Endometrial microvascular endothelial cells (primary cell): ENCODE results near the gene IL10. TPM values are rescaled to one million over a fixed set of nuclear protein-coding genes. Genes with fewer than 3 reads are reported as not detected.

Experiments
- in situ Hi-C: cut with HindIII; loops from 2 replicates; pipeline ENCODE4 v1.10.0; 2017; ENCODE audit warnings: low sequenced_read_pairs, low pct_unique_long_range_greater_than_20kb; ENCODE audit errors: inconsistent ontology term
- total RNA-seq: library from RNA; depleted of rRNA; stranded (reverse); fragments of >200 nt; gene quantifications from one replicate; pipeline ENCODE4 v1.2.3, GENCODE V29; 2015; ENCODE audit errors: inconsistent ontology term

IL10 gene
- total RNA-seq = not detected

- in situ Hi-C loops = no loop called here
These were observed at the start of gene IL10 for GRCh38 chr1:206772243-206772937. Gene IL10 (minus strand): TSS chr1:206772494. CDS start chr1:206772435, 59 bp downstream.

GRCh38 chr1:206821493-206821892 is 49.2 kb upstream of the IL10 start:
- in situ Hi-C loops = no loop called here

- in situ Hi-C loops = no loop called here
These were observed 44.3 kb upstream of the IL10 start for GRCh38 chr1:206816390-206817287.

- in situ Hi-C loops = no loop called here
These were observed 42.5 kb upstream of the IL10 start for GRCh38 chr1:206814716-206815341.

GRCh38 chr1:206812471-206812870 is 40.2 kb upstream of the IL10 start:
- in situ Hi-C loops = no loop called here

- in situ Hi-C loops = no loop called here
These were observed 37.3 kb upstream of the IL10 start for GRCh38 chr1:206809504-206810084.

- in situ Hi-C loops = no loop called here
These were observed 36.3 kb upstream of the IL10 start for GRCh38 chr1:206808615-206809014.

GRCh38 chr1:206805357-206805756 is 33.1 kb upstream of the IL10 start:
- in situ Hi-C loops = no loop called here

- in situ Hi-C loops = no loop called here
These were observed 32.0 kb upstream of the IL10 start for GRCh38 chr1:206804156-206804737.

GRCh38 chr1:206803221-206803730 is 31.0 kb upstream of the IL10 start:
- in situ Hi-C loops = no loop called here

GRCh38 chr1:206802401-206802800 is 30.1 kb upstream of the IL10 start:
- in situ Hi-C loops = no loop called here

- in situ Hi-C loops = no loop called here
These were observed 29.2 kb upstream of the IL10 start for GRCh38 chr1:206801467-206801866.

- in situ Hi-C loops = no loop called here
These were observed 28.6 kb upstream of the IL10 start for GRCh38 chr1:206800891-206801290.

GRCh38 chr1:206800411-206800810 is 28.1 kb upstream of the IL10 start:
- in situ Hi-C loops = no loop called here

- in situ Hi-C loops = no loop called here
These were observed 27.0 kb upstream of the IL10 start for GRCh38 chr1:206799311-206799710.

- in situ Hi-C loops = no loop called here
These were observed 26.2 kb upstream of the IL10 start for GRCh38 chr1:206798384-206798996.

GRCh38 chr1:206797534-206798383 is 25.5 kb upstream of the IL10 start:
- in situ Hi-C loops = no loop called here
